Testis (tissue), 2 donors: Measurements from ENCODE around the gene PC.

Experiments used
- CTCF ChIP-seq, 3 experiments: fragments of 450-650 bp in 2 of 3; fragments of 200-600 bp in 1 of 3; sonication (generic) in 1 of 3; IDR thresholded peaks; one replicate each; pipeline ENCODE4 v1.5.1; 2016 to 2019; ENCODE audit warnings: antibody characterized with exemption in 3 of 3, mild to moderate bottlenecking in 2 of 3, moderate library complexity in 1 of 3
- POLR2A ChIP-seq: fragments of 450-650 bp; IDR thresholded peaks from one replicate; pipeline ENCODE4 v1.6.1; 2017; ENCODE audit warnings: antibody characterized with exemption, mild to moderate bottlenecking, moderate library complexity

- TF ChIP-seq POLR2A (no peak), CTCF (IDR thresholded peaks at IDR 0.05) (no peak)
Measured at GRCh38 chr11:66882561-66883015, 75.6 kb downstream of the PC start.
